Common myeloid progenitor, CD34-positive (primary cell): Measurements from ENCODE around the gene PPP1R12C.

Source experiments
- CTCF ChIA-PET: fragments of 350-600 bp; sonication (Branson Sonifier 250); formaldehyde crosslinking; loops from one replicate; lab custom pipeline; 2021; ENCODE audit warnings: antibody characterized with exemption; lab: Charles Lee
- POLR2A ChIA-PET: fragments of 350-600 bp; sonication (Branson Sonifier 250); formaldehyde crosslinking; loops from one replicate; lab custom pipeline; 2021; ENCODE audit warnings: antibody characterized with exemption; lab: Charles Lee
- DNase-seq, 3 donors: peaks; one replicate each; pipeline versions ENCODE4 v3.0.0 to v3.0.0-alpha.2; 2013
- H3K27ac ChIP-seq, 2 experiments: 1 replicate in 1 of 2; 2 replicates in 1 of 2; pipeline ENCODE4 v1.7.0; 2013; ENCODE audit warnings: inconsistent platforms in 2 of 2, low read length in 2 of 2, mild to moderate bottlenecking in 2 of 2, low read depth in 1 of 2, moderate library complexity in 1 of 2; ENCODE audit not compliant: severe bottlenecking in 2 of 2, insufficient read depth in 1 of 2, poor library complexity in 1 of 2
- H3K27me3 ChIP-seq, 5 experiments: replicated peaks in 2 of 5; 1 replicate in 3 of 5; 2 replicates in 2 of 5; pipeline versions ENCODE4 v1.6.1 to v1.7.0; 2013; ENCODE audit warnings: low read length in 4 of 5, mild to moderate bottlenecking in 2 of 5, moderate library complexity in 2 of 5, inconsistent platforms in 1 of 5; ENCODE audit not compliant: insufficient read depth in 5 of 5, control insufficient read depth in 4 of 5
- H3K36me3 ChIP-seq, 4 experiments: 1 replicate in 2 of 4; 2 replicates in 2 of 4; pipeline versions ENCODE4 v1.6.1 to v1.7.0; 2013; ENCODE audit warnings: low read length in 3 of 4, control low read depth in 1 of 4, mild to moderate bottlenecking in 1 of 4; ENCODE audit not compliant: control insufficient read depth in 4 of 4, insufficient read depth in 4 of 4
- H3K4me1 ChIP-seq, 4 experiments: 1 replicate in 3 of 4; 2 replicates in 1 of 4; pipeline versions ENCODE4 v1.6.1 to v1.7.1; 2013; ENCODE audit warnings: low read length in 3 of 4, mild to moderate bottlenecking in 3 of 4, control low read depth in 1 of 4, inconsistent platforms in 1 of 4, moderate library complexity in 1 of 4; ENCODE audit not compliant: control insufficient read depth in 4 of 4, insufficient read depth in 4 of 4; ENCODE audit errors: control extremely low read depth in 1 of 4
- H3K4me3 ChIP-seq, 7 experiments: 1 replicate in 4 of 7; 2 replicates in 3 of 7; pipeline versions ENCODE4 v1.5.1 to v1.7.0; 2013; ENCODE audit warnings: mild to moderate bottlenecking in 7 of 7, low read length in 6 of 7, moderate library complexity in 6 of 7, inconsistent platforms in 2 of 7, low read depth in 2 of 7, control low read depth in 1 of 7; ENCODE audit not compliant: insufficient read depth in 4 of 7, control insufficient read depth in 1 of 7; ENCODE audit errors: extremely low read depth in 1 of 7
- H3K9me3 ChIP-seq, 5 experiments: 1 replicate in 4 of 5; 2 replicates in 1 of 5; pipeline versions ENCODE4 v1.6.1 to v1.7.1; 2013; ENCODE audit warnings: low read length in 4 of 5, mild to moderate bottlenecking in 2 of 5, inconsistent platforms in 1 of 5, low read depth in 1 of 5, moderate library complexity in 1 of 5; ENCODE audit not compliant: control insufficient read depth in 4 of 5, insufficient read depth in 2 of 5; ENCODE audit errors: control extremely low read depth in 1 of 5
- WGBS: methylation state at CpG from one replicate; pipeline ENCODE4 v1.1.5; 2013; ENCODE audit not compliant: insufficient coverage; 5-methylcytosine and 5-hydroxymethylcytosine counted together

Gene PPP1R12C

DNA sequence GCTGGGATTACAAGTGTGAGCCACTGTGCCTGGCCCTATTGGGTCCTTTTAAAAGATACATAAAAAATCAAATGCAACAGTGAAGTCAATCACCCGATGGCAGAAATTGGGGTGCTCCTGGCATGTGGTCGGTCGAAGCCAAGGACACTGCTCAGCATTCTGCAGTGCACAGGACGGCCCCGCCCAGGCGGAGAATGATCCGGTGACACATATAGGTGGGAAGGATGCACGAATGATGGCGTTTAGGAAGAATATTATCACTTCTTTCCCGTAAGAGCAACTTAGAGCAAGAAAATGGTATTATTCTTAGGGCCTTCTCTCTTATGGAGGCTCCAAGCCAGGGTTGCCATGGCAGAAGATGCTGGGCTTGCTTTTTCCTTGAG is 76.2 kb downstream of the PPP1R12C start:
- Histone ChIP-seq H3K36me3 (peaks cover 0 to 22% (median 18%) of the 10 kb centered on the region in 4 experiments), H3K9me3 (no peaks in the 10 kb centered on the region), H3K4me3 (peak overlapping the region in 4 of 7 experiments; percentile 36 to 72 (median 59)), H3K27ac (no peak overlapping the region), H3K4me1 (peaks cover 4 to 29% (median 21%) of the 10 kb centered on the region in 4 experiments), H3K27me3 (peaks cover 0 to 1% (median 0%) of the 10 kb centered on the region in 5 experiments)
- DNase-seq = no peak
- CTCF ChIA-PET = no interaction called here
- 83% methylated on average over 10 of the region's 10 CpGs for WGBS
- POLR2A ChIA-PET = interaction anchor here (0.7 kb wide), 1 partner anchor 51 kb away, joined by 4 read pairs; no protein-coding TSS in a partner anchor
